Activated T-helper 2 cell treated with anti-CD3 and anti-CD28 coated beads, Interferon-gamma antibody, Interleukin-2, Interleukin-4, amounts not matched to agents 10 μg/mL and 5 μg/mL and 100 μg/mL, durations not matched to agents 14 hours and 24 hours and 36 hours (primary cell): ENCODE data around the gene SYNDIG1. TPM values are rescaled to one million over a fixed set of nuclear protein-coding genes. Genes with fewer than 3 reads are reported as not detected.

ENCODE experiments used
- DNase-seq: peaks from one replicate; pipeline ENCODE4 v3.0.0; 2021; ENCODE audit warnings: low spot score
- H3K27ac Mint-ChIP-seq: one replicate; pipeline ENCODE4 v1.8.0; 2021; ENCODE audit warnings: mixed read lengths
- H3K27me3 Mint-ChIP-seq: one replicate; pipeline ENCODE4 v1.8.0; 2021; ENCODE audit warnings: low read depth, mixed read lengths
- H3K36me3 Mint-ChIP-seq: one replicate; pipeline ENCODE4 v1.8.0; 2021; ENCODE audit warnings: low read depth, mixed read lengths
- H3K4me1 Mint-ChIP-seq: one replicate; pipeline ENCODE4 v1.8.0; 2021; ENCODE audit warnings: low read depth, mixed read lengths
- H3K4me3 Mint-ChIP-seq: one replicate; pipeline ENCODE4 v1.8.0; 2021; ENCODE audit warnings: low read depth, mild to moderate bottlenecking, moderate library complexity, mixed read lengths
- H3K9me3 Mint-ChIP-seq: one replicate; pipeline ENCODE4 v1.8.0; 2021; ENCODE audit warnings: mixed read lengths
- intact Hi-C: fragments of 100-400 bp; cut with micrococcal nuclease; formaldehyde crosslinking; loops from one replicate; pipeline ENCODE4 v1.15.1; 2023
- total RNA-seq: library from RNA; stranded (reverse); gene quantifications from 2 replicates; pipeline ENCODE4 v1.2.3, GENCODE V29; 2022

The SYNDIG1 gene
- total RNA-seq, 1 donor from 2014 or later: not detected

- Mint-ChIP-seq H3K27me3 (no peaks in the 10 kb centered on the region), H3K27ac (no peak overlapping the region), H3K4me3 (no peak overlapping the region), H3K36me3 (no peaks in the 10 kb centered on the region), H3K9me3 (no peaks in the 10 kb centered on the region), H3K4me1 (no peaks in the 10 kb centered on the region)
- intact Hi-C loops: no loop called here
- DNase-seq: no peak
These were observed 191.2 kb downstream of the SYNDIG1 start for GRCh38 chr20:24660651-24661050.

GRCh38 chr20:24661255-24661654, 191.8 kb downstream of the SYNDIG1 start:
- intact Hi-C loops: no loop called here
- no peaks in the 10 kb centered on the region for H3K4me1 Mint-ChIP-seq
- H3K9me3 Mint-ChIP-seq: no peaks in the 10 kb centered on the region
- H3K27ac Mint-ChIP-seq: no peak overlapping the region
- H3K27me3 Mint-ChIP-seq: no peaks in the 10 kb centered on the region
- no peaks in the 10 kb centered on the region for H3K36me3 Mint-ChIP-seq
- no peak overlapping the region for H3K4me3 Mint-ChIP-seq
- no peak for DNase-seq

GRCh38 chr20:24662322-24662721, 192.9 kb downstream of the SYNDIG1 start:
- Mint-ChIP-seq H3K27me3 (no peaks in the 10 kb centered on the region), H3K4me3 (no peak overlapping the region), H3K4me1 (no peaks in the 10 kb centered on the region), H3K36me3 (no peaks in the 10 kb centered on the region), H3K27ac (no peak overlapping the region), H3K9me3 (no peaks in the 10 kb centered on the region)
- intact Hi-C loops: no loop called here
- DNase-seq: no peak

GRCh38 chr20:24662752-24663365, 193.4 kb downstream of the SYNDIG1 start:
- Mint-ChIP-seq H3K27ac (no peak overlapping the region), H3K4me1 (no peaks in the 10 kb centered on the region), H3K36me3 (no peaks in the 10 kb centered on the region)

GRCh38 chr20:24663496-24663895, 194.1 kb downstream of the SYNDIG1 start:
- Mint-ChIP-seq H3K4me1 (no peaks in the 10 kb centered on the region), H3K36me3 (no peaks in the 10 kb centered on the region), H3K27me3 (no peaks in the 10 kb centered on the region), H3K9me3 (no peaks in the 10 kb centered on the region), H3K27ac (no peak overlapping the region), H3K4me3 (no peak overlapping the region)
- intact Hi-C loops: no loop called here
- no peak for DNase-seq

More at GRCh38 chr20:24662752-24663365, 193.4 kb downstream of the SYNDIG1 start:
- Mint-ChIP-seq H3K27me3 (no peaks in the 10 kb centered on the region), H3K9me3 (no peaks in the 10 kb centered on the region), H3K4me3 (no peak overlapping the region)
- DNase-seq: no peak
- intact Hi-C loops: no loop called here

- Mint-ChIP-seq H3K9me3 (no peaks in the 10 kb centered on the region), H3K36me3 (no peaks in the 10 kb centered on the region), H3K27ac (no peak overlapping the region), H3K27me3 (no peaks in the 10 kb centered on the region), H3K4me1 (no peaks in the 10 kb centered on the region), H3K4me3 (no peak overlapping the region)
- intact Hi-C loops: no loop called here
- DNase-seq: no peak
These were observed 195.0 kb downstream of the SYNDIG1 start for GRCh38 chr20:24664266-24664986.

GRCh38 chr20:24665196-24665595, 195.8 kb downstream of the SYNDIG1 start:
- H3K9me3 Mint-ChIP-seq: no peaks in the 10 kb centered on the region
- no peaks in the 10 kb centered on the region for H3K4me1 Mint-ChIP-seq
- no peak overlapping the region for H3K27ac Mint-ChIP-seq
- no peak for DNase-seq
- H3K36me3 Mint-ChIP-seq: no peaks in the 10 kb centered on the region
- intact Hi-C loops: no loop called here
- H3K27me3 Mint-ChIP-seq: no peaks in the 10 kb centered on the region
- no peak overlapping the region for H3K4me3 Mint-ChIP-seq

GRCh38 chr20:24665741-24666191, 196.3 kb downstream of the SYNDIG1 start:
- Mint-ChIP-seq H3K27me3 (no peaks in the 10 kb centered on the region), H3K4me1 (no peaks in the 10 kb centered on the region), H3K36me3 (no peaks in the 10 kb centered on the region), H3K9me3 (no peaks in the 10 kb centered on the region), H3K4me3 (no peak overlapping the region), H3K27ac (no peak overlapping the region)
- intact Hi-C loops: no loop called here
- no peak for DNase-seq

GRCh38 chr20:24667689-24668383, 198.4 kb downstream of the SYNDIG1 start:
- Mint-ChIP-seq H3K27ac (no peak overlapping the region), H3K4me1 (no peaks in the 10 kb centered on the region), H3K9me3 (no peaks in the 10 kb centered on the region), H3K36me3 (no peaks in the 10 kb centered on the region), H3K27me3 (no peaks in the 10 kb centered on the region), H3K4me3 (no peak overlapping the region)
- DNase-seq: no peak
- intact Hi-C loops: no loop called here

GRCh38 chr20:24668384-24668702, 198.9 kb downstream of the SYNDIG1 start:
- no peak for DNase-seq
- H3K27me3 Mint-ChIP-seq: no peaks in the 10 kb centered on the region
- no peak overlapping the region for H3K27ac Mint-ChIP-seq
- intact Hi-C loops: no loop called here
- no peaks in the 10 kb centered on the region for H3K36me3 Mint-ChIP-seq
- H3K9me3 Mint-ChIP-seq: no peaks in the 10 kb centered on the region
- no peaks in the 10 kb centered on the region for H3K4me1 Mint-ChIP-seq
- no peak overlapping the region for H3K4me3 Mint-ChIP-seq

- Mint-ChIP-seq H3K27me3 (no peaks in the 10 kb centered on the region), H3K9me3 (no peaks in the 10 kb centered on the region), H3K36me3 (no peaks in the 10 kb centered on the region), H3K27ac (no peak overlapping the region), H3K4me3 (no peak overlapping the region), H3K4me1 (no peaks in the 10 kb centered on the region)
- no peak for DNase-seq
- intact Hi-C loops: no loop called here
These were observed 199.4 kb downstream of the SYNDIG1 start for GRCh38 chr20:24668791-24669190.

- Mint-ChIP-seq H3K27ac (no peak overlapping the region), H3K36me3 (no peaks in the 10 kb centered on the region), H3K4me3 (no peak overlapping the region), H3K9me3 (no peaks in the 10 kb centered on the region), H3K4me1 (no peaks in the 10 kb centered on the region), H3K27me3 (no peaks in the 10 kb centered on the region)
- no peak for DNase-seq
- intact Hi-C loops: no loop called here
These were observed 200.3 kb downstream of the SYNDIG1 start for GRCh38 chr20:24669701-24670100.

GRCh38 chr20:24670341-24670872, 201.0 kb downstream of the SYNDIG1 start:
- H3K27me3 Mint-ChIP-seq: no peaks in the 10 kb centered on the region
- H3K27ac Mint-ChIP-seq: no peak overlapping the region
- no peaks in the 10 kb centered on the region for H3K9me3 Mint-ChIP-seq
- intact Hi-C loops: no loop called here
- no peak for DNase-seq
- no peaks in the 10 kb centered on the region for H3K4me1 Mint-ChIP-seq
- H3K4me3 Mint-ChIP-seq: no peak overlapping the region
- no peaks in the 10 kb centered on the region for H3K36me3 Mint-ChIP-seq
